Measurements from ENCODE around the gene SLC12A9.

The SLC12A9 gene

DNA sequence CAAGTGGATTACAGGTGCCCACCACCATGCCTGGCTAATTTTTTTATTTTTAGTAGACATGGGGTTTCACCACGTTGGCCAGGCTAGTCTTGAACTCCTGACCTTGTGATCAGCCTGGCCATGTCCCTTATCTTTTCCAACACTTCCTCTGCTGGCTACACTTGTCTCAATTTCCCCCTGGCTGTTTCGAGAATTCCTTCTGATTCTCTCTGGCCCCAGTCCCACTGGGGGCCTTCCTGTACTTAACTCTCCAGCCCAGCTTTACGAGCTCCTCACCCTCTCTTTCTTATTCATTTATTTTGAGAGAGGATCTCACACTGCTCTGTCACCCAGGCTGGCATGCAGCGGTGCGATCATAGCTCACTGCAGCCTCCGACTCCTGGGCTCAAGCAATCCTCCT is 33.7 kb upstream of the SLC12A9 start:
- Histone ChIP-seq H3K4me3 (ENCODE audit: low read length) (no peak overlapping the region), H3K27me3 (ENCODE audit: low read depth, low read length) (no peaks in the 10 kb centered on the region), H4K20me1 (ENCODE audit: insufficient read depth, low read length) (no peaks in the 10 kb centered on the region), H3K9me3 (ENCODE audit: insufficient read depth, low read length) (no peaks in the 10 kb centered on the region), H3K9ac (ENCODE audit: low read length) (no peak overlapping the region), H3K4me2 (ENCODE audit: low read length) (no peak overlapping the region), H2AFZ (ENCODE audit: low read depth, low read length) (no peak overlapping the region), H3K4me1 (ENCODE audit: low read length) (no peaks in the 10 kb centered on the region), H3K79me2 (ENCODE audit: low read length) (no peaks in the 10 kb centered on the region), H3K27ac (ENCODE audit: low read length) (no peak overlapping the region), H3K36me3 (replicated peaks; ENCODE audit: low read depth, low read length) (no peaks in the 10 kb centered on the region)
- TF ChIP-seq, protein P1, sequence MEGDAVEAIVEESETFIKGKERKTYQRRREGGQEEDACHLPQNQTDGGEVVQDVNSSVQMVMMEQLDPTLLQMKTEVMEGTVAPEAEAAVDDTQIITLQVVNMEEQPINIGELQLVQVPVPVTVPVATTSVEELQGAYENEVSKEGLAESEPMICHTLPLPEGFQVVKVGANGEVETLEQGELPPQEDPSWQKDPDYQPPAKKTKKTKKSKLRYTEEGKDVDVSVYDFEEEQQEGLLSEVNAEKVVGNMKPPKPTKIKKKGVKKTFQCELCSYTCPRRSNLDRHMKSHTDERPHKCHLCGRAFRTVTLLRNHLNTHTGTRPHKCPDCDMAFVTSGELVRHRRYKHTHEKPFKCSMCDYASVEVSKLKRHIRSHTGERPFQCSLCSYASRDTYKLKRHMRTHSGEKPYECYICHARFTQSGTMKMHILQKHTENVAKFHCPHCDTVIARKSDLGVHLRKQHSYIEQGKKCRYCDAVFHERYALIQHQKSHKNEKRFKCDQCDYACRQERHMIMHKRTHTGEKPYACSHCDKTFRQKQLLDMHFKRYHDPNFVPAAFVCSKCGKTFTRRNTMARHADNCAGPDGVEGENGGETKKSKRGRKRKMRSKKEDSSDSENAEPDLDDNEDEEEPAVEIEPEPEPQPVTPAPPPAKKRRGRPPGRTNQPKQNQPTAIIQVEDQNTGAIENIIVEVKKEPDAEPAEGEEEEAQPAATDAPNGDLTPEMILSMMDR (IDR thresholded peaks at IDR 0.05; ENCODE audit: low read depth, low read length): no peak
- TF ChIP-seq EZH2phosphoT487 (IDR thresholded peaks at IDR 0.05; ENCODE audit: low read depth): no peak

DNA sequence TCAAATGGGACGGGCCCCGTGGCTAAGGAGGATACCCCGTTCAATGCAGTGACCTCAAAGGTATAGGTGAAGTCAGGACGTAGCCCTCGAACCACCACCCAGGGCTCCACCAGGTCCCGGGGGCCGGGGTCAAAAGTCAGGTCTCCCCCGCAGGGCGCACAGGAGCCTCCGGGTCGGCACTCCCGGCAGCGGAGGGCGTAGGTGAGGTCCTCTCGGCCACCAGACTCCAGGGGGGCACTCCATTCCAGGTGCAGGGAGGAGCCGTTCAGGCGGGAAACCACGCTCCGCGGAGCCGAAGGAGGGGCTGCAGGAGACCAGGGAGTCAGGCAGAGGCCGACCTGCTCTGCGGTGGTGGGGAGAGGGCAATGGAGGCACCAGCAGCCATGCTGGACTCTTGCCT is 32.9 kb upstream of the SLC12A9 start:
- Histone ChIP-seq H3K79me2 (ENCODE audit: low read length) (no peaks in the 10 kb centered on the region), H3K9ac (ENCODE audit: low read length) (no peak overlapping the region), H3K9me3 (ENCODE audit: insufficient read depth, low read length) (no peaks in the 10 kb centered on the region), H3K36me3 (replicated peaks; ENCODE audit: low read depth, low read length) (no peaks in the 10 kb centered on the region), H2AFZ (ENCODE audit: low read depth, low read length) (no peak overlapping the region), H3K4me3 (ENCODE audit: low read length) (no peak overlapping the region), H3K27me3 (ENCODE audit: low read depth, low read length) (no peaks in the 10 kb centered on the region), H3K4me1 (ENCODE audit: low read length) (no peaks in the 10 kb centered on the region), H3K27ac (ENCODE audit: low read length) (no peak overlapping the region), H3K4me2 (ENCODE audit: low read length) (no peak overlapping the region), H4K20me1 (ENCODE audit: insufficient read depth, low read length) (no peaks in the 10 kb centered on the region)
- TF ChIP-seq, protein P1 (IDR thresholded peaks at IDR 0.05; ENCODE audit: low read depth, low read length): no peak
- no peak for TF ChIP-seq EZH2phosphoT487 (IDR thresholded peaks at IDR 0.05; ENCODE audit: low read depth)

DNA sequence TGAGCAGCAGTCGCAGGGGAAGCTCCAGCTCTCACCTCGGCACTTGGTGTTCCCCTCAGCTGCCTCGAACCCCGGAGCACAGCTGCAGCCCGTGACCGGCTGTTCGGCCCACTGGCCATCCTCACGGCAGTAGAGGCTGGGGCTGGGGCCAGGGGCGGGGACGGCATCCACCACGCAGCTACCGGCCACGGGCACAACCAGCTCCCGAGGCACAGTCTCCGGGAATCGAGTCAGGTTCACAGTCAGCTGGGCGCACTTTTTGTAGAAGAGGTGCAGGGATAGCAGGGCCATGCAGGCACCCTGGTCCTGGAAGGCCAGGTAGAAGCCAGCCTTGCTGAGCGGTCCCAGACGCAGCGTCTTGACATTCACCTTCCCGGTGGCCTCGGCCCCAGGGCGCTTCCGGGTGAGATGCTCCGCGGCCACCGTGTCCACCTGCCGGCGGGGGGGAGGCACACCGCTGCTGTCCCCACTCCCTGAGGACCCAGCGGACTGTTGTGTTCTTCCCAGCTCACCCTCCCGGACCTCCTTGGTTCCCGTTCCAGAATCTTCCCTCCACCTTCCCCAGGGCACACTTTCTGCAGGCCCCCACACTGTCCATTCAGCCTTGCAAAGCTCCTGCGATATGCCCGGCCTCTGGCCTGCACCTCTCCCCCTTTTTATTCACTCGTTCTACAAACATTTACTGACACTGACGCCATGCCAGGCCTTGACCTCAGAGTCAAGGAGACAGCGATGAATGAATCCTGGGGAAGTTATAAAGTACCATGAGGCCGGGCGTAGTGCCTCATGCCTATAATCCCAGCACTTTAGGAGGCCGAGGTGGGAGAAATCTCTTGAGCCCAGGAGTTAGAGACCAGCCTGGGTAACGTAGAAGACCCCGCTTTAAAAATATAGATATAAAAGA is 30.0 kb upstream of the SLC12A9 start:
- no peak for TF ChIP-seq EZH2phosphoT487 (IDR thresholded peaks at IDR 0.05; ENCODE audit: low read depth)
- TF ChIP-seq, protein P1 (IDR thresholded peaks at IDR 0.05; ENCODE audit: low read depth, low read length): no peak
- peaks cover 11% of the 10 kb centered on the region for H3K4me1 ChIP-seq (ENCODE audit: low read length)
- no peaks in the 10 kb centered on the region for H4K20me1 ChIP-seq (ENCODE audit: insufficient read depth, low read length)
- no peaks in the 10 kb centered on the region for H3K27me3 ChIP-seq (ENCODE audit: low read depth, low read length)
- H3K4me2 ChIP-seq (ENCODE audit: low read length): no peak overlapping the region
- no peaks in the 10 kb centered on the region for H3K9me3 ChIP-seq (ENCODE audit: insufficient read depth, low read length)
- no peaks in the 10 kb centered on the region for H3K36me3 ChIP-seq (replicated peaks; ENCODE audit: low read depth, low read length)
- H3K27ac ChIP-seq (ENCODE audit: low read length): no peak overlapping the region
- no peak overlapping the region for H3K9ac ChIP-seq (ENCODE audit: low read length)
- no peaks in the 10 kb centered on the region for H3K79me2 ChIP-seq (ENCODE audit: low read length)
- no peak overlapping the region for H2AFZ ChIP-seq (ENCODE audit: low read depth, low read length)
- H3K4me3 ChIP-seq (ENCODE audit: low read length): no peak overlapping the region

DNA sequence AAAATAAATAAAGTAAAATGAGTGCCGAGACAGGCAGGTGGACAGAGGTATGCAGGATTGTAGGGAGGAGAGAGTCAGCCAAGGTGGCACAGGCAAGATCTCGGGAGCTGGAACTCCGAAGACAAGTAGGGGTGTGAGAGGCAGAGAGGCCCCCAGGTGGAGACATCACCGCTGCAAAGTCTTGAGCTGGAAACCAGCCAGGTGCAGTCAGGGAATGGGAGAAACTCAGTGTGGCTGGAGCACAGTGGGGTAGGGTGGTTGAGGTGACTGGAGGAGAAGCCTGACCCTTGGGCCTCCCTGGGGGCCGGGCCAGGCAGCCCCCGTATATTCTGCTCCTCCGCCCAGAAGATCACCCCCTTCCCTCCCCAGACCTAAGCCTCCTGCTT is 29.4 kb upstream of the SLC12A9 start:
- Histone ChIP-seq H3K36me3 (replicated peaks; ENCODE audit: low read depth, low read length) (no peaks in the 10 kb centered on the region), H3K9me3 (ENCODE audit: insufficient read depth, low read length) (no peaks in the 10 kb centered on the region), H4K20me1 (ENCODE audit: insufficient read depth, low read length) (no peaks in the 10 kb centered on the region), H3K79me2 (ENCODE audit: low read length) (no peaks in the 10 kb centered on the region), H3K4me1 (ENCODE audit: low read length) (peaks cover 11% of the 10 kb centered on the region), H3K9ac (ENCODE audit: low read length) (no peak overlapping the region), H3K27ac (ENCODE audit: low read length) (no peak overlapping the region), H3K4me2 (ENCODE audit: low read length) (no peak overlapping the region), H2AFZ (ENCODE audit: low read depth, low read length) (no peak overlapping the region), H3K4me3 (ENCODE audit: low read length) (no peak overlapping the region), H3K27me3 (ENCODE audit: low read depth, low read length) (no peaks in the 10 kb centered on the region)
- TF ChIP-seq, protein P1 (IDR thresholded peaks at IDR 0.05; ENCODE audit: low read depth, low read length): no peak
- TF ChIP-seq EZH2phosphoT487 (IDR thresholded peaks at IDR 0.05; ENCODE audit: low read depth): no peak

Measured in OCI-LY3 (cell line).